Upper lobe of right lung (tissue), 1 donor: Measurements from ENCODE around the gene SYT3. TPM values are rescaled to one million over a fixed set of nuclear protein-coding genes. Genes with fewer than 3 reads are reported as not detected.
A peak's percentile ranks its signal among the peaks of the same experiment; 100 is the strongest.
"Not testable (repeated sequence)": the region's sequence is repeated elsewhere in the genome, so short reads cannot be mapped to it uniquely, and the experiment has no call there.

Source experiments
- ATAC-seq: fragments of 200-7000 bp; cut with Tn5 transposase; one replicate; pipeline ENCODE4 v1.9.1; 2020; ENCODE audit warnings: mild to moderate bottlenecking, moderate library complexity
- DNase-seq: peaks from one replicate; pipeline ENCODE4 v3.0.0-alpha.2; 2020
- H3K27ac ChIP-seq: fragments of 200-600 bp; one replicate; pipeline ENCODE4 v1.8.0; 2022
- H3K27me3 ChIP-seq: fragments of 200-600 bp; one replicate; pipeline ENCODE4 v1.8.0; 2022; ENCODE audit warnings: mild to moderate bottlenecking
- H3K36me3 ChIP-seq: fragments of 200-600 bp; one replicate; pipeline ENCODE4 v1.8.0; 2022
- H3K4me1 ChIP-seq: fragments of 200-600 bp; one replicate; pipeline ENCODE4 v1.8.0; 2022
- H3K4me3 ChIP-seq: fragments of 200-600 bp; one replicate; pipeline ENCODE4 v1.8.0; 2022; ENCODE audit warnings: mild to moderate bottlenecking
- H3K9me3 ChIP-seq: fragments of 200-600 bp; one replicate; pipeline ENCODE4 v1.8.0; 2022
- intact Hi-C: fragments of 100-400 bp; cut with DNase I; formaldehyde crosslinking; loops from one replicate; pipeline ENCODE4 v1.11.0; 2022
- total RNA-seq: library from RNA; stranded (reverse); fragmentation: NEBNext Ultra II Directional; extraction: Animal tissue kit (Norgen Biotek cat#: 25700); gene quantifications from one replicate; pipeline ENCODE4 v1.2.1, GENCODE V29; 2021
- TF ChIP-seq, protein P1 (sequence below): fragments of 200-600 bp; IDR thresholded peaks from one replicate; pipeline ENCODE4 v1.8.0; 2022; ENCODE audit warnings: antibody characterized with exemption
- donor health status: DM: no; HTN: yes; CAD: no; lungs with severe emphysema.

SYT3 gene
- total RNA-seq, 1 donor from 2014 or later = 2.5 TPM

DNA sequence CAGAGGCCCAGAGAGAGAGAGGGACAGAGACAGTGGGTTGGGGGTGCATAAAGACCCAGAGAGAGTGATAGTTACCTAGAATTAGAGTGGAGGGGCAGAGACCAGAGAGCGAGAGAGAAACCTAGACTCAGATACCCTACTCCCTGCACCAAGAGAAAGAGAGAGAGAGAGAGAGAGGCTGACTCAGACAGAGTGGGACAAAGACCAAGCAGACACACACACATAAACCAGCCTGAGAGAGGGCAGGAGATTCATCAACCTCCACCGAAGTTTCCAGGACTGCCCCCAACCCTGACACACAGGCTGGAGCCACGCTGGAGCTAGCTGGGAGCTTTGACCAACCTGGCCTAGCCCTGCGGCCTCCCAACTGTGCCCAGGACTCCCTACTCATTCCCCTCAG, 12.9 kb downstream of the SYT3 start:
- H3K4me1 ChIP-seq = no peaks in the 10 kb centered on the region
- H3K9me3 ChIP-seq = no peaks in the 10 kb centered on the region
- ATAC-seq = no peak
- no peaks in the 10 kb centered on the region for H3K36me3 ChIP-seq
- intact Hi-C loops = no loop called here
- no peak overlapping the region for H3K27ac ChIP-seq
- DNase-seq = no peak
- no peaks in the 10 kb centered on the region for H3K27me3 ChIP-seq
- no peak overlapping the region for H3K4me3 ChIP-seq
- TF ChIP-seq, protein P1, sequence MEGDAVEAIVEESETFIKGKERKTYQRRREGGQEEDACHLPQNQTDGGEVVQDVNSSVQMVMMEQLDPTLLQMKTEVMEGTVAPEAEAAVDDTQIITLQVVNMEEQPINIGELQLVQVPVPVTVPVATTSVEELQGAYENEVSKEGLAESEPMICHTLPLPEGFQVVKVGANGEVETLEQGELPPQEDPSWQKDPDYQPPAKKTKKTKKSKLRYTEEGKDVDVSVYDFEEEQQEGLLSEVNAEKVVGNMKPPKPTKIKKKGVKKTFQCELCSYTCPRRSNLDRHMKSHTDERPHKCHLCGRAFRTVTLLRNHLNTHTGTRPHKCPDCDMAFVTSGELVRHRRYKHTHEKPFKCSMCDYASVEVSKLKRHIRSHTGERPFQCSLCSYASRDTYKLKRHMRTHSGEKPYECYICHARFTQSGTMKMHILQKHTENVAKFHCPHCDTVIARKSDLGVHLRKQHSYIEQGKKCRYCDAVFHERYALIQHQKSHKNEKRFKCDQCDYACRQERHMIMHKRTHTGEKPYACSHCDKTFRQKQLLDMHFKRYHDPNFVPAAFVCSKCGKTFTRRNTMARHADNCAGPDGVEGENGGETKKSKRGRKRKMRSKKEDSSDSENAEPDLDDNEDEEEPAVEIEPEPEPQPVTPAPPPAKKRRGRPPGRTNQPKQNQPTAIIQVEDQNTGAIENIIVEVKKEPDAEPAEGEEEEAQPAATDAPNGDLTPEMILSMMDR = no peak

DNA sequence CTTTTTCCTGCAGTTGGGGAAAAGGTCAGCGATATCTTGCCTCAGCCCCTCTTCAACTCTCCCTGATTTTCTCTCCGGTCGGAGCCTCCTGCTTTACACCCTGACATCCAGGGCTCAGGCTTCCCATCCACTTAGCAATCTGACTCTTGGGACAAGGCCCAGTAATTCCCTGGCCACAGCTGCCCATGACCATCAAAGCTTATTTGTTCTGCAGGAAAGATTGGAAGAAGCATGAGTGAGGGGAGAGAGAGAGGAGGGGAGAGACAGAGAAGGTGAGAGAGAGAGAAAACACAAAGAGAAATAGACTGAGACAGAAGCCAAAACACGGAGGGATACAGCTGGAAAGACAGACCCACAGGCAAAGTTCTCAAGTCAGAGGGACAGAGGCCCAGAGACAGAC, 13.7 kb downstream of the SYT3 start:
- Histone ChIP-seq H3K27ac (no peak overlapping the region), H3K4me3 (no peak overlapping the region), H3K9me3 (no peaks in the 10 kb centered on the region), H3K36me3 (no peaks in the 10 kb centered on the region), H3K4me1 (no peaks in the 10 kb centered on the region), H3K27me3 (no peaks in the 10 kb centered on the region)
- ATAC-seq (no peak), DNase-seq (no peak)
- TF ChIP-seq, protein P1 = no peak
- intact Hi-C loops = no loop called here

DNA sequence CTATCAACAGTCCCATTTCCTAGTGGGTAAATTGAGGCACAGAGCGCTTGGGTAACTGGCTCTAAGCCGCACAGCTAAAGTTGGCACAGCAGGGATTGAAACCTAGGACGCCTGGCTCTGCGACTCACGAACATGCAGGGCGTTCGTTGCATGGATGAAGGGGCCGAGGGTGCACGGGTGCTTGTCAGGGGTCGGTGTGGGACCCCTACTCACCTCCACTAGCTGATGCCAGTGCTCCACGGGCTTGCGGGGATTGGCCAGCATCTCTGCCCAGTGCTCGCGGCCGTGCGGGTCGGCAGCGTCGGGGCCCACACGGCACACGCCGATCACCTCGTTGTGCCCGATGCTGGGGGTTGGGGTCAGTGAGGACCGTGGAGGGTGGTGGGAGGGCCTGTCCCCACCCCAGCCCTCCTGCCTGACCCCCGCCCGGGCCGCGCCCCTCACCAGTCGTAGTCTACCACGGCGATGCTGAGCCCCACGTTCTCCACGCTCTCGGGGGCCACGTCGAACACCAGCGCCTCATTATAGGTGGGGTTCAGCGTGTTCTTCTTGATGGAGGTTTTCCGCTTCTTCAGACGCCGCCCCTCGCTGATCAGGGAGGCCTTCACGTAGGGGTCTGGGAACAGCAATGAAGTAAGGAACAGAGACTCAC, 14.6 kb downstream of the SYT3 start:
- ATAC-seq (no peak), DNase-seq (no peak)
- no peak overlapping the region for H3K4me3 ChIP-seq
- TF ChIP-seq, protein P1 = no peak
- no peak overlapping the region for H3K27ac ChIP-seq
- H3K36me3 ChIP-seq = no peaks in the 10 kb centered on the region
- no peaks in the 10 kb centered on the region for H3K9me3 ChIP-seq
- H3K27me3 ChIP-seq = no peaks in the 10 kb centered on the region
- intact Hi-C loops = no loop called here
- H3K4me1 ChIP-seq = no peaks in the 10 kb centered on the region

GRCh38 chr19:50620394-50620906, 19.2 kb downstream of the SYT3 start:
- H3K27ac ChIP-seq, H3K4me3 ChIP-seq, DNase-seq, H3K27me3 ChIP-seq, H3K4me1 ChIP-seq, ATAC-seq, intact Hi-C loops, H3K9me3 ChIP-seq, H3K36me3 ChIP-seq: not testable (repeated sequence)

GRCh38 chr19:50619184-50619583, 20.5 kb downstream of the SYT3 start:
- H3K27ac ChIP-seq, H3K4me3 ChIP-seq, ATAC-seq, H3K36me3 ChIP-seq, DNase-seq, intact Hi-C loops, H3K27me3 ChIP-seq, H3K9me3 ChIP-seq, H3K4me1 ChIP-seq: not testable (repeated sequence)

DNA sequence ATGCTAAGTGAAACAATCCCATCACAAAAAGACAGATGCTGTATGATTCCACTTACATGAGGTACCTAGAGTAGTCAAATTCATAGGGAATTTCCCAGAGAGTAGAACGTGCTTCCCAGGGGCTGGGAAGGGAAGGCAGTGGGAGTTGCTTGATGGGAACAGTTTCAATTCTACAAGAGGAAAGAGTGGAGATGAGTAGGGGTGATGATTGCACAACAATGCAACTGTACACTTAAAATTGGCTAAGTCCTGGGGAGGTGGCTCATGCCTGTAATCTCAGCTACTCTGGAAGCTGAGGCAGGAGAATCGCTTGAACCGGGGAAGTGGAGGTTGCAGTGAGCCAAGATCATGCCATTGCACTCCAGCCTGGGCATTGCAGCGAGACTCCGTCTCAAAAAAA, 21.3 kb downstream of the SYT3 start:
- peak; percentile 29 for ATAC-seq
- intact Hi-C loops, H3K9me3 ChIP-seq, H3K36me3 ChIP-seq, H3K27ac ChIP-seq, H3K27me3 ChIP-seq, H3K4me1 ChIP-seq, DNase-seq, H3K4me3 ChIP-seq: not testable (repeated sequence)

DNA sequence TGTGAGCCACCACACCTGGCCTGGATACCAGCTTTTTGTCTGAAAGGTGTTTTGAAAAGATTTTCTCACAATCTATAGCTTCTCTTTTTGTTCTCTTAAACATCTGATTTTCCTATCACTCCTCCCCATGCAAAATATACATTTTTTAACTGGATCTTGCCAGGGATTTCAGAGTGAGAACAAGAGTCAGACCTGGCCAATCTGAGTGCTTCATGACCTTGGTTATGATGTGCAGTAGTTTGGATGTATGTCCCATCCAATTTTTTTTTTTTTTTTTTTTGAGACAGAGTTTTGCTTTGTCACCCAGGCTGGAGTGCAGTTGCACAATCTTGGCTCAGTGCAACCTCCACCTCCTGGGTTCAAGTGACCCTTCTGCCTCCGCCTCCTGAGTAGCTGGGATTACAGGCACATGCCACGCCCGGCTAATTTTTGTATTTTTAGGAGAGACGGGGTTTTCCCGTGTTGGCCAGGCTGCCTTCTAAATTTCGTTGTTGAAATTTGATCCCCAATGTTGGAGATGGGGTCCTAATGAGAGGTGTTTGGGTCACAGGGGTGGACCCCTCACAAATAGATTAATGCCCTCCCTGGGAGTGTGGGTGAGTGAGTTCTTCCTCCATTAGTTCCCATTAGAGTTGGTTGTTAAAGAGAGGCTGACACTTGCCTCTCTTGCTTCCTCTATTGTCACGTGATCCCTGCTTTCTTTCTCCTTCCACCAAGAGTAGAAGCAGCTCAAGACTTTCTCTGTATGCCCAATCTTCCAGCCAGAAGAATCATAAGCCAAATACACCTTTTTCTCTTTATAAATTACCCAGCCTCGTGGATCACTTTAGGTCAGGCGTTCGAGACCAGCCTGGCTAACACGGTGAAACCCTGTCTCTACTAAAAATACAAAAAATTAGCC, 26.9 kb downstream of the SYT3 start:
- H3K27ac ChIP-seq, H3K27me3 ChIP-seq, DNase-seq, ATAC-seq, H3K36me3 ChIP-seq, H3K4me3 ChIP-seq, H3K4me1 ChIP-seq, H3K9me3 ChIP-seq, intact Hi-C loops: not testable (repeated sequence)
